Gastroesophageal sphincter (tissue), 3 donors: ENCODE data around the gene PCSK5.
"Not testable (repeated sequence)": the region's sequence is repeated elsewhere in the genome, so short reads cannot be mapped to it uniquely, and the experiment has no call there.

Experiments
- CTCF ChIP-seq, 4 experiments: fragments of 200-600 bp in 2 of 4; fragments of 450-650 bp in 2 of 4; sonication (generic) in 1 of 4; IDR thresholded peaks; one replicate each; pipeline ENCODE4 v1.5.1; 2017 to 2019; ENCODE audit warnings: antibody characterized with exemption in 4 of 4, mild to moderate bottlenecking in 2 of 4, moderate library complexity in 2 of 4
- EP300 ChIP-seq: sonication (generic); formaldehyde crosslinking; IDR thresholded peaks from one replicate; pipeline ENCODE4 v1.6.1; 2017; ENCODE audit warnings: antibody characterized with exemption, mild to moderate bottlenecking
- POLR2A ChIP-seq, 2 donors: fragments of 450-650 bp; IDR thresholded peaks; one replicate each; pipeline ENCODE4 v1.6.1; 2017; ENCODE audit warnings: antibody characterized with exemption in 2 of 2, mild to moderate bottlenecking in 2 of 2, moderate library complexity in 1 of 2
- POLR2AphosphoS5 ChIP-seq: sonication (generic); formaldehyde crosslinking; IDR thresholded peaks from one replicate; pipeline ENCODE4 v1.6.1; 2017; ENCODE audit warnings: antibody characterized with exemption

GRCh38 chr9:76362332-76363031 is 472.0 kb downstream of the PCSK5 start:
- not testable (repeated sequence) for TF ChIP-seq POLR2A (IDR thresholded peaks at IDR 0.05); CTCF (IDR thresholded peaks at IDR 0.05); EP300; POLR2AphosphoS5
